NB4 (cell line): ENCODE measurements around the gene DENND1A.
"Not testable (repeated sequence)": the region's sequence is repeated elsewhere in the genome, so short reads cannot be mapped to it uniquely, and the experiment has no call there.

ENCODE experiments used
- DNase-seq: peaks from one replicate; pipeline ENCODE4 v3.0.0; 2010; ENCODE audit warnings: low read depth
- H3K4me3 ChIP-seq: one replicate; pipeline ENCODE4 v1.5.1; 2011; ENCODE audit warnings: mild to moderate bottlenecking, low read depth, low read length, moderate library complexity
- MYC ChIP-seq: IDR thresholded peaks from 2 replicates; pipeline ENCODE4 v1.6.1; 2011; ENCODE audit warnings: low read depth, low read length
- POLR2A ChIP-seq: IDR thresholded peaks from 2 replicates; pipeline ENCODE4 v1.6.1; 2011; ENCODE audit warnings: mild to moderate bottlenecking; ENCODE audit not compliant: insufficient read length; ENCODE audit errors: extremely low read depth
- TF ChIP-seq, protein P1 (sequence below): IDR thresholded peaks from one replicate; pipeline ENCODE4 v1.5.1; 2012; ENCODE audit warnings: low read depth, low read length
- TF ChIP-seq, protein P2 (sequence below): IDR thresholded peaks from 2 replicates; pipeline ENCODE4 v1.6.1; 2011; ENCODE audit warnings: low read depth, low read length

Gene DENND1A

DNA sequence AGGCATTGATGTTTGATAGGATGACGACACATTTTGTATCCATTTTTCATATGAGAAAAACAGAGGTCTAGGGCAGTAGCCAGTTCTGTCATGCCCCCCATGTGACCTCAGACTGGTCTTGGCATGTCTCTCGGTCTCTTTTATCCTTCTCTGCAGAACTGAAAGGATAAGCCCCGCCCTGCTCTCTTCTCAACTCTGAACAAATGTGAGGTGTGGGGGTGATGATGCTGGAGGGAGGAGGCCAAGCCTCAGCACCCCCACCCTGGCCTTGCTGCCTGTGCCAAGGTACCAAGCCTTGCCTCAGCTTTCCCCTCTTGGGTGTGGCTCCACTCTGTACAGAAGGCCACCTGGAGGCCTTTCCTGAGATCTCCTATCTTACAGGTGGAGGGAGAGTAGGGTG, 593.5 kb downstream of the DENND1A start:
- TF ChIP-seq, protein P1, sequence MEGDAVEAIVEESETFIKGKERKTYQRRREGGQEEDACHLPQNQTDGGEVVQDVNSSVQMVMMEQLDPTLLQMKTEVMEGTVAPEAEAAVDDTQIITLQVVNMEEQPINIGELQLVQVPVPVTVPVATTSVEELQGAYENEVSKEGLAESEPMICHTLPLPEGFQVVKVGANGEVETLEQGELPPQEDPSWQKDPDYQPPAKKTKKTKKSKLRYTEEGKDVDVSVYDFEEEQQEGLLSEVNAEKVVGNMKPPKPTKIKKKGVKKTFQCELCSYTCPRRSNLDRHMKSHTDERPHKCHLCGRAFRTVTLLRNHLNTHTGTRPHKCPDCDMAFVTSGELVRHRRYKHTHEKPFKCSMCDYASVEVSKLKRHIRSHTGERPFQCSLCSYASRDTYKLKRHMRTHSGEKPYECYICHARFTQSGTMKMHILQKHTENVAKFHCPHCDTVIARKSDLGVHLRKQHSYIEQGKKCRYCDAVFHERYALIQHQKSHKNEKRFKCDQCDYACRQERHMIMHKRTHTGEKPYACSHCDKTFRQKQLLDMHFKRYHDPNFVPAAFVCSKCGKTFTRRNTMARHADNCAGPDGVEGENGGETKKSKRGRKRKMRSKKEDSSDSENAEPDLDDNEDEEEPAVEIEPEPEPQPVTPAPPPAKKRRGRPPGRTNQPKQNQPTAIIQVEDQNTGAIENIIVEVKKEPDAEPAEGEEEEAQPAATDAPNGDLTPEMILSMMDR, result no peak
- TF ChIP-seq POLR2A, result no peak
- TF ChIP-seq, protein P2, sequence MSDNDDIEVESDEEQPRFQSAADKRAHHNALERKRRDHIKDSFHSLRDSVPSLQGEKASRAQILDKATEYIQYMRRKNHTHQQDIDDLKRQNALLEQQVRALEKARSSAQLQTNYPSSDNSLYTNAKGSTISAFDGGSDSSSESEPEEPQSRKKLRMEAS, result no peak
- TF ChIP-seq MYC, result no peak
- no peak overlapping the region for H3K4me3 ChIP-seq
- no peak for DNase-seq

DNA sequence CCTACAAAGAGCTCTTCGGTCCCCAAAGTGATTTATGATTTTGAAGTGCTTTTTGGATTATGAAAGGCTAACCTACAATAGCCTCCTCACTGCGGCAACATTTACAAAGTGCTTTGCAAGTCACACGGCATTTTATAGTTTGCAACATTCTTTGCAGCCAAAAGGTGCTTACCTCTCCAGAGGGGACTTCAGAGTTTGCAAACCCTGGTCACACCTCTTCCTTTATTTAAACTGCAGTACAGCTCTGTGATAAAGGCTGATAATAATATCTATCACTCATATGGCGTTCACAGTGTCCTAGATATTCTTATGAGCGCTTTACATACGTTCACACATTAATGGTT, 594.0 kb downstream of the DENND1A start:
- no peak for TF ChIP-seq POLR2A
- no peak for TF ChIP-seq MYC
- TF ChIP-seq, protein P2, result no peak
- TF ChIP-seq, protein P1, result no peak
- DNase-seq, result no peak
- no peak overlapping the region for H3K4me3 ChIP-seq

DNA sequence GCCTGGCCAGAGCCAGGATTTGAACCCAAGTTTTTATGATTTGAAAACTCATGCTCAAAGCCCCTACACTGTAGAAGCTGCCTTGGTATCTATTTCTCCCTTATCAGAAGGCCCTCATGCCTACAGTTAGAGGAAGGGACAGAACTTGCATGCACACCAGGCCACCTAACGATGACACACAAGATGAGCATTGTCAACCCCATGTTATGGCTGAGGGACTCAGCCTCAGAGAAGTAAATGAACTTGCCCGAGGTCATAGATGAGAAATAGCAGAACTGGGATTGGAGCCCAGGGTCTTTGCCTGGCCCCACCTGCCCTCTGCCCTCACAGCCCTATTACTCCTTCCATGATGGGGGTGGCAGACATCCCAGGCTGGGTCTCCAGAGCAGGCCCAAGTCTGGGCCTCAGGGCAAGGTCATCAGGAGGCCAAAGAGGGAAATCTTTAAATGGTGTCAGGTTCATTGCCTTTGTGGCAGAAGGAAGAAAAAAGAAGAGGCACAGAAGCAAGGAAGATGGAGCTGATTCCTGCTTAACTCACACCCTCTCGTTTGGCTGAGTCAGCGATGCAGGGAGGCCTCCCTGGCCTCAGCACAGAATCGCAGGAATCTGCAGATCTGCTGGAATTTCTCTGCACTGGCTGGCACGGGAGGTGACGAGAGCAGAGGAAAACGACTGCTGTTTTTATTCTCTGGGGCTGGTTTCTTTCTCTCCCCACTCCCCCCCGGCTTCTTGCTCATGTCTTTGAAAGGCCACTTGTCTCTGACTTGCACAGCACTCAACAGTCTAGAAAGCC, 594.5 kb downstream of the DENND1A start:
- no peak for DNase-seq
- H3K4me3 ChIP-seq, result no peak overlapping the region
- no peak for TF ChIP-seq POLR2A
- TF ChIP-seq, protein P1, result no peak
- TF ChIP-seq, protein P2, result no peak
- TF ChIP-seq MYC, result no peak

DNA sequence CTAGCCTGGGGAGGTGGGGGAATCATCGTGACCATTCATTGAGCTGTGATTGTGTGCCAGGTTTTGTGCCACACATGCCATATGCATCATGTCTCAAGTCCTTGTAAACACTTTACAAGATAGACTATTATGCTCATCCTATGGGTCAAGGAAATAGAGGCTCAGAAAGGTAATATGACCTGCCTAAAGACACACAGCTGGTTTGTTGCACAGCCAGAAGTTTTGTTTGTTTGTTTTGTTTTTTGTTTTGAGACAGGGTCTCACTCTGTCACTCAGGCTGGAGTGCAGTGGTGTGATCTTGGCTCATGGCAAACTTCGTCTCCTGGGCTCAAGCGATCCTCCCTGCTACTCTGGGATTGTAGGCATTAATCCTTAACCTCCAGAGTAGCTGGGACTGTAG, 595.3 kb downstream of the DENND1A start:
- TF ChIP-seq, protein P1, result no peak
- TF ChIP-seq, protein P2, result no peak
- TF ChIP-seq MYC (no peak), POLR2A (no peak)
- H3K4me3 ChIP-seq, result no peak overlapping the region
- no peak for DNase-seq

DNA sequence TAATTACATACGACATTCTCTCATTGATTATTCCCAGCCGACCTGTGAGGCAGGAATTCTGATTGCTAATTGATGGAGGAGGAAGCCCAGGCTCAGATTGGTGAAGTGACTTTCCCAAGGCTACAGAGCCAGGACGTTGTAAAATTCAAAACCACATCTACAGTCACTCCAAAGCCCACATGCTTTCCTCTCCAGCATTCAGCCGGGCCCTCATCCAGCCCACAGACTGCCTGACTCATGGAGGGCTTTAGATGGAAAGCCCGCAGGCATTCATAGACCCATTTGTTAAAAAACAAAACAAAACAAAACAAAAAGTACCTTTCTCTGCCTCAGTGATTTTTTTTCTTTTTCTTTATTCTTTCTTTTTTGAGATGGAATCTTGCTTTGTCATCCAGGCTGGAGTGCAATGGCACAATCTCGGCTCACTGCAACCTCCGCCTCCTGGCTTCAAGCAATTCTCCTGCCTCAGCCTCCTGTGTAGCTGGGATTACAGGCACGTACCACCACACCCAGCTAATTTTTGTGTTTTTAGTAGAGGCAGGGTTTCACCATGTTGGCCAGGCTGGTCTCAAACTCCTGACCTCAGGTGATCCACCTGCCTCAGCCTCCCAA, 596.8 kb downstream of the DENND1A start:
- not testable (repeated sequence) for H3K4me3 ChIP-seq, DNase-seq

DNA sequence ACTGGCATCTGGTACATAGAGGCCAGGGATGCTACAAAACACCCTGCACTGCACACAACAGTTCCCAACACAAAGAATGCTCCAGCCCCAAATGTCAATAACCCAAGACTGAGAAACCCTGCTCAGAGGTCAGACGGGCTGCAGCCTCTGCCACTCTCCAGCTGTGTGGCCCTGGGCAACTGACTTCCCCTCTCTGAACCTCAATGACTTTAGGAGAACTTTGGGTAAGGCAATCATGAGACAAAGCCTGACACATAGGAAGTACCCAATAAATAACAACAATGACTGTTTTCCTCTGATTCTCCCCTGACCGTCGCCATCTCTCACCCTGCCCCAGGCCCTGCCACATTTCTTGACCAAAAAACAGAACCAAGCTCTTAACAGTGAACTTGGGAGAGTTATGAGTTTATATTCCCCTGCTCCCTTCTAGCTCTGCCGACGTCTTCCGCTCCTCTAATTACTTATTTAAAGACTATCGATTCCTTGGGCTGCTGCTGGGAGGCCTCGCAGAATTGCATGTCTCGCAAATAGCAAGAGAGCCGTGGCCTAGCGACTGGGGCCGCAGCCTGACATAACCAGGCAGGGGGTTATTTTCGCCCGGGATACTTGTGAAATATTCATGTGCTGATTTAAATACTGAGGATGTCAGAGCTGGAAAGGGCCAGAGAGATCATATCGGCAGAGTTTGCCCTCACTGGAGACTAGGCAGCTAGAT, 598.4 kb downstream of the DENND1A start:
- no peak overlapping the region for H3K4me3 ChIP-seq
- DNase-seq, result no peak
- TF ChIP-seq POLR2A (no peak), MYC (no peak)
- TF ChIP-seq, protein P1, result no peak
- TF ChIP-seq, protein P2, result no peak
